ENCODE measurements around the gene CAPN12.
A peak's percentile ranks its signal among the peaks of the same experiment; 100 is the strongest.

Gene CAPN12

GRCh38 chr19:38736036-38736412 is 8.2 kb downstream of the CAPN12 start:
- no peaks in the 10 kb centered on the region for H3K9me3 Mint-ChIP-seq
- H3K4me3 Mint-ChIP-seq = no peak overlapping the region
- H3K36me3 Mint-ChIP-seq (ENCODE audit: low read depth) = no peaks in the 10 kb centered on the region
- peaks cover 48% of the 10 kb centered on the region for H3K4me1 Mint-ChIP-seq (ENCODE audit: low read depth)
- H3K27me3 Mint-ChIP-seq = peaks cover 6% of the 10 kb centered on the region
- no peak overlapping the region for H3K27ac Mint-ChIP-seq

GRCh38 chr19:38735257-38735686 is 9.0 kb downstream of the CAPN12 start:
- Mint-ChIP-seq H3K36me3 (ENCODE audit: low read depth) (peaks cover under 1% of the 10 kb centered on the region), H3K4me3 (peak overlapping the region; percentile 60), H3K9me3 (no peaks in the 10 kb centered on the region), H3K4me1 (ENCODE audit: low read depth) (peaks cover 48% of the 10 kb centered on the region), H3K27me3 (peaks cover 6% of the 10 kb centered on the region), H3K27ac (peak overlapping the region; percentile 87)

- H3K27ac Mint-ChIP-seq = peak overlapping the region; percentile 87
- H3K4me3 Mint-ChIP-seq = peak overlapping the region; percentile 60
- H3K27me3 Mint-ChIP-seq = peaks cover 6% of the 10 kb centered on the region
- no peaks in the 10 kb centered on the region for H3K9me3 Mint-ChIP-seq
- peaks cover 7% of the 10 kb centered on the region for H3K36me3 Mint-ChIP-seq (ENCODE audit: low read depth)
- peaks cover 46% of the 10 kb centered on the region for H3K4me1 Mint-ChIP-seq (ENCODE audit: low read depth)
These were observed 9.6 kb downstream of the CAPN12 start for GRCh38 chr19:38734426-38735256.

GRCh38 chr19:38734176-38734425 is 10.2 kb downstream of the CAPN12 start:
- peak overlapping the region; percentile 35 for H3K4me3 Mint-ChIP-seq
- H3K36me3 Mint-ChIP-seq (ENCODE audit: low read depth) = peaks cover 9% of the 10 kb centered on the region
- H3K9me3 Mint-ChIP-seq = no peaks in the 10 kb centered on the region
- no peak overlapping the region for H3K27ac Mint-ChIP-seq
- H3K27me3 Mint-ChIP-seq = peaks cover 6% of the 10 kb centered on the region
- H3K4me1 Mint-ChIP-seq (ENCODE audit: low read depth) = peaks cover 43% of the 10 kb centered on the region

- Mint-ChIP-seq H3K27ac (peak overlapping the region; percentile 45), H3K4me3 (peak overlapping the region; percentile 35), H3K27me3 (peaks cover 6% of the 10 kb centered on the region), H3K9me3 (no peaks in the 10 kb centered on the region), H3K36me3 (ENCODE audit: low read depth) (peaks cover 9% of the 10 kb centered on the region), H3K4me1 (ENCODE audit: low read depth) (peaks cover 38% of the 10 kb centered on the region)
These were observed 10.6 kb downstream of the CAPN12 start for GRCh38 chr19:38733493-38734175.

GRCh38 chr19:38733241-38733492 is 11.1 kb downstream of the CAPN12 start:
- no peaks in the 10 kb centered on the region for H3K9me3 Mint-ChIP-seq
- peaks cover 6% of the 10 kb centered on the region for H3K27me3 Mint-ChIP-seq
- H3K27ac Mint-ChIP-seq = no peak overlapping the region
- peaks cover 9% of the 10 kb centered on the region for H3K36me3 Mint-ChIP-seq (ENCODE audit: low read depth)
- no peak overlapping the region for H3K4me3 Mint-ChIP-seq
- H3K4me1 Mint-ChIP-seq (ENCODE audit: low read depth) = peaks cover 36% of the 10 kb centered on the region

- Mint-ChIP-seq H3K4me3 (no peak overlapping the region), H3K9me3 (no peaks in the 10 kb centered on the region), H3K27ac (no peak overlapping the region), H3K4me1 (ENCODE audit: low read depth) (peaks cover 32% of the 10 kb centered on the region), H3K27me3 (no peaks in the 10 kb centered on the region), H3K36me3 (ENCODE audit: low read depth) (peaks cover 12% of the 10 kb centered on the region)
These were observed 12.5 kb downstream of the CAPN12 start for GRCh38 chr19:38731654-38732301.

GRCh38 chr19:38730731-38731589 is 13.3 kb downstream of the CAPN12 start:
- H3K36me3 Mint-ChIP-seq (ENCODE audit: low read depth) = peaks cover 14% of the 10 kb centered on the region
- no peak overlapping the region for H3K27ac Mint-ChIP-seq
- H3K4me3 Mint-ChIP-seq = no peak overlapping the region
- H3K27me3 Mint-ChIP-seq = no peaks in the 10 kb centered on the region
- H3K9me3 Mint-ChIP-seq = no peaks in the 10 kb centered on the region
- H3K4me1 Mint-ChIP-seq (ENCODE audit: low read depth) = peaks cover 35% of the 10 kb centered on the region

- no peak overlapping the region for H3K27ac Mint-ChIP-seq
- peaks cover 35% of the 10 kb centered on the region for H3K4me1 Mint-ChIP-seq (ENCODE audit: low read depth)
- peaks cover 14% of the 10 kb centered on the region for H3K36me3 Mint-ChIP-seq (ENCODE audit: low read depth)
These were observed 13.9 kb downstream of the CAPN12 start for GRCh38 chr19:38730470-38730730.

GRCh38 chr19:38729653-38730469 is 14.4 kb downstream of the CAPN12 start:
- Mint-ChIP-seq H3K27ac (no peak overlapping the region), H3K9me3 (no peaks in the 10 kb centered on the region), H3K4me3 (no peak overlapping the region), H3K27me3 (no peaks in the 10 kb centered on the region), H3K4me1 (ENCODE audit: low read depth) (peaks cover 29% of the 10 kb centered on the region), H3K36me3 (ENCODE audit: low read depth) (peaks cover 19% of the 10 kb centered on the region)

More at GRCh38 chr19:38730470-38730730, 13.9 kb downstream of the CAPN12 start:
- no peak overlapping the region for H3K4me3 Mint-ChIP-seq
- no peaks in the 10 kb centered on the region for H3K27me3 Mint-ChIP-seq
- H3K9me3 Mint-ChIP-seq = no peaks in the 10 kb centered on the region

- Mint-ChIP-seq H3K27ac (no peak overlapping the region), H3K9me3 (no peaks in the 10 kb centered on the region), H3K36me3 (ENCODE audit: low read depth) (peaks cover 24% of the 10 kb centered on the region), H3K27me3 (no peaks in the 10 kb centered on the region), H3K4me3 (no peak overlapping the region), H3K4me1 (ENCODE audit: low read depth) (peaks cover 20% of the 10 kb centered on the region)
These were observed 15.3 kb downstream of the CAPN12 start for GRCh38 chr19:38728752-38729541.

- Mint-ChIP-seq H3K27me3 (no peaks in the 10 kb centered on the region), H3K4me3 (no peak overlapping the region), H3K36me3 (ENCODE audit: low read depth) (peaks cover 24% of the 10 kb centered on the region), H3K27ac (no peak overlapping the region), H3K4me1 (ENCODE audit: low read depth) (peaks cover 13% of the 10 kb centered on the region), H3K9me3 (no peaks in the 10 kb centered on the region)
These were observed 16.2 kb downstream of the CAPN12 start for GRCh38 chr19:38727868-38728660.

- Mint-ChIP-seq H3K36me3 (ENCODE audit: low read depth) (peaks cover 24% of the 10 kb centered on the region), H3K27ac (no peak overlapping the region), H3K4me1 (ENCODE audit: low read depth) (peaks cover 13% of the 10 kb centered on the region), H3K4me3 (no peak overlapping the region), H3K27me3 (no peaks in the 10 kb centered on the region), H3K9me3 (no peaks in the 10 kb centered on the region)
These were observed 16.9 kb downstream of the CAPN12 start for GRCh38 chr19:38727306-38727867.
